ENCODE data around the gene EPHA4.

Gene EPHA4

DNA sequence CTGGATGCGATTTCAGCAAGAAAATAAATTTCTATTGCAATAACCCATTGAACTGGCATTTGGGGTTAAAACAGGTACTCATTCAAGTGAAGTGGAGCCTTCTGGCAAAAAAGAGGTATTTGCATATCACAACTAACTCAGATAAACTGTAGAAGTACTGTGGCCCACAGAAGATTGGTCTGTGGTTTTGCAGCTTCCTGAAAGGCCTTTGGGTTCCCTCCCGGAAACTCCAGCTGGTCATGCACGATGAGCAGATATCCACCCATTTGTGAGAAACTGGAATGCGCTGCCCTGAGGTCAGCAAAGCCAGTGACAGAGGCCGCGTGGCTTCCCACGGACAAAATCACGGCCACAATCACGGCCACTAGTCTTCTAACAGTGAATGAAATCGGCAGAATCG is 106.3 kb downstream of the EPHA4 start:
- TF ChIP-seq, protein P1, sequence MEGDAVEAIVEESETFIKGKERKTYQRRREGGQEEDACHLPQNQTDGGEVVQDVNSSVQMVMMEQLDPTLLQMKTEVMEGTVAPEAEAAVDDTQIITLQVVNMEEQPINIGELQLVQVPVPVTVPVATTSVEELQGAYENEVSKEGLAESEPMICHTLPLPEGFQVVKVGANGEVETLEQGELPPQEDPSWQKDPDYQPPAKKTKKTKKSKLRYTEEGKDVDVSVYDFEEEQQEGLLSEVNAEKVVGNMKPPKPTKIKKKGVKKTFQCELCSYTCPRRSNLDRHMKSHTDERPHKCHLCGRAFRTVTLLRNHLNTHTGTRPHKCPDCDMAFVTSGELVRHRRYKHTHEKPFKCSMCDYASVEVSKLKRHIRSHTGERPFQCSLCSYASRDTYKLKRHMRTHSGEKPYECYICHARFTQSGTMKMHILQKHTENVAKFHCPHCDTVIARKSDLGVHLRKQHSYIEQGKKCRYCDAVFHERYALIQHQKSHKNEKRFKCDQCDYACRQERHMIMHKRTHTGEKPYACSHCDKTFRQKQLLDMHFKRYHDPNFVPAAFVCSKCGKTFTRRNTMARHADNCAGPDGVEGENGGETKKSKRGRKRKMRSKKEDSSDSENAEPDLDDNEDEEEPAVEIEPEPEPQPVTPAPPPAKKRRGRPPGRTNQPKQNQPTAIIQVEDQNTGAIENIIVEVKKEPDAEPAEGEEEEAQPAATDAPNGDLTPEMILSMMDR (IDR thresholded peaks at IDR 0.05; ENCODE audit: low read depth, low read length): no peak
- H3K4me3 ChIP-seq (replicated peaks in 1 of 2; ENCODE audit: low read depth in 2 of 2, low read length in 2 of 2): no peak overlapping the region
- DNase-seq (ENCODE audit: low read depth in 2 of 2): peak in 1 of 2 donors; percentile 25

DNA sequence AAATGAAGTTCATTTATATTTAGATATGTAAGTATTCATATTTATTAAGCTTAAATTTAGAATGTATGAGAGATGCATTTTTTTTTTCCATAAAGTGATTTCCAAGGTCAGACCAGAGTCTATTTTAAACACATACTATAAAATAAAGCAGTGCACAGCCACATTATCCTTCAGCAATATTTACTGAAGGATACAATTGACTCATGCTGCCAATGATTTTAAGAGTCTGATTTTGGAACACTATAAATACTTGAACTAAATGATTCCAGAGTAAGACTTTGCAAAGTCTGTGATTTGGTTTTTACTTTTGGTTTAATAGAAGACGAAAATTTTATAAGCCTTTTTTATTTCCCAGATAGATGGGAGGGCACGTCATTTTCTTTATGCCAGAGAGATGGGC is 107.1 kb downstream of the EPHA4 start:
- DNase-seq (ENCODE audit: low read depth in 2 of 2): no peak
- H3K4me3 ChIP-seq (replicated peaks in 1 of 2; ENCODE audit: low read depth in 2 of 2, low read length in 2 of 2): no peak overlapping the region
- TF ChIP-seq, protein P1 (IDR thresholded peaks at IDR 0.05; ENCODE audit: low read depth, low read length): no peak

DNA sequence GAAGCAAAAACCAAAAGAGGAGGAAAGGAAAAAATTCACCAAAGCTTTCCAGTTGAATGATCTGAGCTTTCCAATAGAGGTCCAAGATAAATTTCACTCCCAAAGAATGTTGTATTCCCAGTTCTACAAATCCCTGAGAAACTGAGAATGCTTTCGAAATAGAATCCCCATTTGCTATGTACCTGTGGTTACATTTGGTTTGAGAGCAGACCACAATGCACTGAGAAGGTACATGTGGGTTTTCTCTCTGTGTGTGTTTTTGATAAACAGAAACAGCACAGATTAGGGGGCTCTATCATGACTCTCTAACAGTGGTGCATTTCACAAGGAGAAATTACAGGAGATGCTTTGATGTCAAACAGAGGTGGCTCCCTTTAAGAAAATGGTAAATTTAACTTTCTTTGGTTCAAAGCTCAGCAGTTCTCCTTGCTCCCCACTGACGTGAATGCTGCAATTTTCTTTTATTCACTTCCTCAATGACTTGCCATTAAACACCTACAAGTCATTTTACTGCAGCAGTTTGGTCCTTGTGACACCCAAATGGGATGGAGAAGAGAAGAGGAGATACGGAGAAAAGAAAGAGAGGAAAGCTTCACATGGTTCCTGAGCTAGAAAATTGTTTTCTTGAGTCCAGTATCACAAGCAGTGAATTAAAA is 108.7 kb downstream of the EPHA4 start:
- TF ChIP-seq, protein P1 (IDR thresholded peaks at IDR 0.05; ENCODE audit: low read depth, low read length): no peak
- H3K4me3 ChIP-seq (replicated peaks in 1 of 2; ENCODE audit: low read depth in 2 of 2, low read length in 2 of 2): no peak overlapping the region
- no peak for DNase-seq (ENCODE audit: low read depth in 2 of 2)

DNA sequence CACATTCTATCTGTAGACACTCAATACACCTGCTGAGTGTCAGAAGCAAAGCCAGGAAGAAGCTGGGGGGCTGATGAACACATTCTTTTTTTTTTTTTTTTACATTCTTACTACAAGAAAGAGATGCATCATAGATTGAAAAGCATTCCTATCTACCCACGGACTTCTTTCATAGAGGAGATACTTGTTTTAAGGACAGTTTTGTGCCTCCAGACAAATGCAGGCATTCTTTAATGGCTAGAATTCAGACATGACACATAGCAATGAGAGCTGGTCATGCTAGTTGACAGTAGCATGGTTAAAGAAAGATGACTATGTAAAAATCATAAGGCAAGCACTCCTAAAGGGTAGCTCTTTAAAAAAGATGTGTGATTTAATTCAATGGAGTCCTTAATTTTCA is 110.2 kb downstream of the EPHA4 start:
- DNase-seq (ENCODE audit: low read depth in 2 of 2): no peak
- TF ChIP-seq, protein P1 (IDR thresholded peaks at IDR 0.05; ENCODE audit: low read depth, low read length): no peak
- H3K4me3 ChIP-seq (replicated peaks in 1 of 2; ENCODE audit: low read depth in 2 of 2, low read length in 2 of 2): no peak overlapping the region

DNA sequence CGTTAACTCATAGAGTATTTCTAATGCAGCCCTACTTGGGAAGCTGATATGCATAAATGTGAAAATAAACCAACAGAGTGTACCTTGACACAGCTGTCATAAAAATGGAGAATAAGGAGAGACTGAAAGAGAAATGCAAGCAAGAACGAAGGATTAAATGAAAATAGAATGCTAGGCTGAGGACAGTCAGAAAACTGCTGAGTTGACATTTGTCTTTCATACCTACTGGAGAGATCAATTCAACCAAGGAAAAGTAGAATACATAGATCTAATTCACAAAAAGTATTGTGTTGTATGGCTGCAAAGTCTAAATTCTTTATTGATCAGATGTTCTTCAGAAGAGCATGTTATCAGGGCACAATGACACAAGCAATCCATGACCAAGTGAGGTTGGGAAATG is 112.0 kb downstream of the EPHA4 start:
- H3K4me3 ChIP-seq (replicated peaks in 1 of 2; ENCODE audit: low read depth in 2 of 2, low read length in 2 of 2): no peak overlapping the region
- no peak for DNase-seq (ENCODE audit: low read depth in 2 of 2)
- TF ChIP-seq, protein P1 (IDR thresholded peaks at IDR 0.05; ENCODE audit: low read depth, low read length): no peak

DNA sequence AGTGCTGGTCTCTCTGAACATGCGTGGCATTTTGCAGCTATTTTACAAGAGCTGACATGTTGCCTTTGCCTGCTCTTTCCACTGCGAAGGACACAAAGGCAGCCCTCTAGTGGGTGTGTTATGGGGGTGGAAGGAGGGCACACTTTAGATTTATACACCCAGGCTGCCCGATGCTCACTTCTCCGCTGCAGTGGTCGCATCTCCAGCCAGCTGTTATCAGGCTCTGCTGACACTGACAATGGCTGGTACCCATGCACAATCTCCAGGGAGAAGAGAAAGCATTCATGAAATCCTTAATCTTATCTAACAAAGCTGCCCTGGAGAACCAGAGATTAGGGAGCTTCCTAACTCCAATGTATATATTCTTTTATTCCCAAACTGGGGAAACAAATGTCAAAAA is 113.5 kb downstream of the EPHA4 start:
- DNase-seq (ENCODE audit: low read depth in 2 of 2): peak in 1 of 2 donors; percentile 3
- TF ChIP-seq, protein P1 (IDR thresholded peaks at IDR 0.05; ENCODE audit: low read depth, low read length): no peak
- H3K4me3 ChIP-seq (replicated peaks in 1 of 2; ENCODE audit: low read depth in 2 of 2, low read length in 2 of 2): no peak overlapping the region

DNA sequence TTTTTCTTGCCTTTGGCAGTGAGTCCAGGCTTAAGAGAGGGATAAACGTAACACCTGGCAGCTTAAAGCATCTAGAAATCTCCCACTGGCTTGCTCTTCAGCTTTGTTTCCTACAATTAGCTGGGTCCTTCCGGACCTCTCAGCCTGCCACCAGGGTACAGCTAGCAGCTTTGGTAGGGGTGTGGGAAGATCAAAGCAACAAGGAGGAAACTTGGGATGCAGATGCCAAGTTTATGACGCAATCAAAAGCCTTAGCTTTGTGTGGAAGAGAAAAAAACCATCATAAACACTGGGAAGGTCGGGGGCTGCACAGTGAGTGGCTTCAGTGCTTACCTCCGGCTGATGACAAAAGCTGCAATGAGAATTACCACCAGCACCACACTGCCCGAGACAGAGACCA is 116.9 kb downstream of the EPHA4 start:
- TF ChIP-seq, protein P1 (IDR thresholded peaks at IDR 0.05; ENCODE audit: low read depth, low read length): no peak
- peak in 1 of 2 donors; percentile 11 for DNase-seq (ENCODE audit: low read depth in 2 of 2)
- H3K4me3 ChIP-seq (replicated peaks in 1 of 2; ENCODE audit: low read depth in 2 of 2, low read length in 2 of 2): no peak overlapping the region

All from cardiac fibroblast (primary cell).